Urothelium cell line (cell line): Measurements from ENCODE around the gene TRIM2.

Source experiments
- DNase-seq: peaks from one replicate; pipeline ENCODE4 v3.0.0; 2011; ENCODE audit warnings: low spot score, mixed read lengths
- FAIRE-seq: peaks from 2 replicates; lab custom pipeline; 2011; peaks lifted over from hg19 to GRCh38; lab: Jason Lieb, UNC

Gene TRIM2

GRCh38 chr4:153246446-153247115 lies 42.3 kb downstream of the TRIM2 start:
- DNase-seq (no peak), FAIRE-seq (no peak)

- no peak for FAIRE-seq
- no peak for DNase-seq
These were observed 42.9 kb downstream of the TRIM2 start for GRCh38 chr4:153247116-153247490.

GRCh38 chr4:153248641-153249198 lies 44.5 kb downstream of the TRIM2 start:
- FAIRE-seq, result no peak
- DNase-seq, result no peak

- DNase-seq (peak; percentile 96), FAIRE-seq (no peak)
These were observed 45.2 kb downstream of the TRIM2 start for GRCh38 chr4:153249199-153250041.

GRCh38 chr4:153252122-153252521 lies 47.9 kb downstream of the TRIM2 start:
- FAIRE-seq (no peak), DNase-seq (no peak)

- FAIRE-seq (no peak), DNase-seq (no peak)
These were observed 51.0 kb downstream of the TRIM2 start for GRCh38 chr4:153255233-153255632.

- FAIRE-seq (no peak), DNase-seq (peak; percentile 68)
These were observed 52.9 kb downstream of the TRIM2 start for GRCh38 chr4:153257151-153257620.

GRCh38 chr4:153257991-153258390 lies 53.7 kb downstream of the TRIM2 start:
- DNase-seq (no peak), FAIRE-seq (no peak)

GRCh38 chr4:153258750-153259149 lies 54.5 kb downstream of the TRIM2 start:
- DNase-seq (no peak), FAIRE-seq (no peak)

GRCh38 chr4:153259661-153260060 lies 55.4 kb downstream of the TRIM2 start:
- DNase-seq (no peak), FAIRE-seq (no peak)

- no peak for DNase-seq
- FAIRE-seq, result no peak
These were observed 55.9 kb downstream of the TRIM2 start for GRCh38 chr4:153260132-153260531.

- FAIRE-seq (no peak), DNase-seq (no peak)
These were observed 56.5 kb downstream of the TRIM2 start for GRCh38 chr4:153260553-153261300.

- FAIRE-seq, result no peak
These were observed 57.2 kb downstream of the TRIM2 start for GRCh38 chr4:153261461-153261860.

GRCh38 chr4:153261914-153262313 lies 57.7 kb downstream of the TRIM2 start:
- DNase-seq (no peak), FAIRE-seq (no peak)

More at GRCh38 chr4:153261461-153261860, 57.2 kb downstream of the TRIM2 start:
- no peak for DNase-seq

GRCh38 chr4:153265306-153266047 lies 61.2 kb downstream of the TRIM2 start:
- FAIRE-seq (no peak), DNase-seq (no peak)

- no peak for FAIRE-seq
- DNase-seq, result no peak
These were observed 62.7 kb downstream of the TRIM2 start for GRCh38 chr4:153266988-153267387.

GRCh38 chr4:153267890-153268289 lies 63.6 kb downstream of the TRIM2 start:
- FAIRE-seq, result no peak

GRCh38 chr4:153268295-153268694 lies 64.1 kb downstream of the TRIM2 start:
- FAIRE-seq (no peak), DNase-seq (no peak)

More at GRCh38 chr4:153267890-153268289, 63.6 kb downstream of the TRIM2 start:
- DNase-seq, result no peak

- DNase-seq, result no peak
- no peak for FAIRE-seq
These were observed 65.2 kb downstream of the TRIM2 start for GRCh38 chr4:153269218-153269990.

- DNase-seq (no peak), FAIRE-seq (no peak)
These were observed 66.1 kb downstream of the TRIM2 start for GRCh38 chr4:153270361-153270760.
